H9 (cell line): Measurements from ENCODE around the gene OTX1. TPM values are rescaled to one million over a fixed set of nuclear protein-coding genes. Genes with fewer than 3 reads are reported as not detected.

ENCODE experiments used
- DNase-seq: peaks from one replicate; pipeline ENCODE4 v3.0.0-alpha.2; 2017
- H2AFZ ChIP-seq: one replicate; pipeline ENCODE4 v1.6.1; 2013; ENCODE audit warnings: mild to moderate bottlenecking, low read length, control low read depth, moderate library complexity
- H2AK5ac ChIP-seq: 2 replicates; pipeline ENCODE4 v1.6.1; 2013; ENCODE audit warnings: low read length, control low read depth, mixed read lengths; ENCODE audit not compliant: insufficient read length
- H2BK120ac ChIP-seq: one replicate; pipeline ENCODE4 v1.6.1; 2013; ENCODE audit warnings: low read depth, mild to moderate bottlenecking, low read length, control low read depth, inconsistent platforms; ENCODE audit not compliant: poor library complexity, severe bottlenecking
- H2BK12ac ChIP-seq: 2 replicates; pipeline ENCODE4 v1.6.1; 2013; ENCODE audit warnings: low read length, control low read depth, mixed read lengths, low read depth; ENCODE audit not compliant: insufficient read length
- H2BK15ac ChIP-seq: 2 replicates; pipeline ENCODE4 v1.6.1; 2013; ENCODE audit warnings: low read depth, low read length, control low read depth
- H2BK20ac ChIP-seq: one replicate; pipeline ENCODE4 v1.6.1; 2013; ENCODE audit warnings: low read depth, mild to moderate bottlenecking, low read length, control low read depth, inconsistent platforms; ENCODE audit not compliant: poor library complexity, severe bottlenecking
- H2BK5ac ChIP-seq: 2 replicates; pipeline ENCODE4 v1.6.1; 2013; ENCODE audit warnings: low read length, control low read depth, mixed read lengths; ENCODE audit not compliant: insufficient read length
- H3K14ac ChIP-seq: 2 replicates; pipeline ENCODE4 v1.6.1; 2013; ENCODE audit warnings: low read length, control low read depth; ENCODE audit not compliant: insufficient read depth
- H3K18ac ChIP-seq: 2 replicates; pipeline ENCODE4 v1.6.1; 2013; ENCODE audit warnings: low read depth, mild to moderate bottlenecking, mixed read lengths, low read length, control low read depth; ENCODE audit not compliant: insufficient read length
- H3K23ac ChIP-seq: 2 replicates; pipeline ENCODE4 v1.6.1; 2013; ENCODE audit warnings: low read length, control low read depth, mixed read lengths, low read depth; ENCODE audit not compliant: insufficient read length
- H3K23me2 ChIP-seq: 2 replicates; pipeline ENCODE4 v1.6.1; 2013; ENCODE audit warnings: low read depth, mild to moderate bottlenecking, mixed read lengths, low read length, control low read depth; ENCODE audit not compliant: insufficient read length, poor library complexity, severe bottlenecking
- H3K27ac ChIP-seq: 2 replicates; pipeline ENCODE4 v1.5.1; 2013; ENCODE audit warnings: low read length, control low read depth, mixed read lengths, low read depth; ENCODE audit not compliant: insufficient read length
- H3K27me3 ChIP-seq: 2 replicates; pipeline ENCODE4 v1.6.1; 2013; ENCODE audit warnings: low read length, control low read depth, inconsistent platforms; ENCODE audit not compliant: insufficient read depth
- H3K4ac ChIP-seq: 2 replicates; pipeline ENCODE4 v1.6.1; 2013; ENCODE audit warnings: low read depth, mild to moderate bottlenecking, control low read depth, inconsistent platforms, low read length, moderate library complexity
- H3K4me1 ChIP-seq: 2 replicates; pipeline ENCODE4 v1.6.1; 2013; ENCODE audit warnings: low read length, control low read depth, inconsistent platforms; ENCODE audit not compliant: insufficient read depth
- H3K4me2 ChIP-seq: 2 replicates; pipeline ENCODE4 v1.6.1; 2013; ENCODE audit warnings: low read length, control low read depth, mixed read lengths; ENCODE audit not compliant: insufficient read length, insufficient read depth
- H3K56ac ChIP-seq: 2 replicates; pipeline ENCODE4 v1.6.1; 2013; ENCODE audit warnings: low read depth, mild to moderate bottlenecking, mixed read lengths, low read length, control low read depth; ENCODE audit not compliant: insufficient read length
- H3K79me1 ChIP-seq: 2 replicates; pipeline ENCODE4 v1.6.1; 2013; ENCODE audit warnings: low read depth, mild to moderate bottlenecking, moderate library complexity, low read length, control low read depth, inconsistent platforms; ENCODE audit not compliant: insufficient read depth, poor library complexity, severe bottlenecking
- H3K79me2 ChIP-seq: 2 replicates; pipeline ENCODE4 v1.6.1; 2013; ENCODE audit warnings: low read length, control low read depth, inconsistent platforms; ENCODE audit not compliant: insufficient read depth
- H3K9ac ChIP-seq: 2 replicates; pipeline ENCODE4 v1.6.1; 2013; ENCODE audit warnings: low read length, control low read depth, mixed read lengths; ENCODE audit not compliant: insufficient read length; ENCODE audit errors: extremely low read depth
- H3K9me3 ChIP-seq: one replicate; pipeline ENCODE4 v1.6.1; 2013; ENCODE audit warnings: low read depth, low read length, inconsistent platforms; ENCODE audit not compliant: control insufficient read depth
- H3T11ph ChIP-seq: one replicate; pipeline ENCODE4 v1.6.1; 2013; ENCODE audit warnings: mild to moderate bottlenecking, low read length, control low read depth, inconsistent platforms
- H4K20me1 ChIP-seq: one replicate; pipeline ENCODE4 v1.6.1; 2013; ENCODE audit not compliant: control insufficient read depth, insufficient read length, insufficient read depth
- H4K5ac ChIP-seq: 2 replicates; pipeline ENCODE4 v1.6.1; 2013; ENCODE audit warnings: low read depth, mild to moderate bottlenecking, mixed read lengths, low read length, control low read depth; ENCODE audit not compliant: insufficient read length
- H4K8ac ChIP-seq: replicated peaks from 2 replicates; pipeline ENCODE4 v1.6.1; 2013; ENCODE audit warnings: low read length, control low read depth, mixed read lengths, low read depth; ENCODE audit not compliant: insufficient read length
- H4K91ac ChIP-seq: 2 replicates; pipeline ENCODE4 v1.6.1; 2013; ENCODE audit warnings: low read depth, mild to moderate bottlenecking, moderate library complexity, mixed read lengths, low read length, control low read depth; ENCODE audit not compliant: insufficient read length
- H3K27ac Mint-ChIP-seq, 3 experiments: 2 replicates in 2 of 3; 3 replicates in 1 of 3; pipeline ENCODE4 v1.8.0; 2020 to 2021; ENCODE audit warnings: mixed read lengths in 3 of 3, mild to moderate bottlenecking in 1 of 3, moderate library complexity in 1 of 3
- H3K27me3 Mint-ChIP-seq: 2 replicates; pipeline ENCODE4 v1.8.0; 2021; ENCODE audit warnings: low read depth, mild to moderate bottlenecking, moderate library complexity, mixed read lengths
- H3K36me3 Mint-ChIP-seq, 3 experiments: 2 replicates in 2 of 3; 3 replicates in 1 of 3; pipeline ENCODE4 v1.8.0; 2020 to 2021; ENCODE audit warnings: low read depth in 3 of 3, mixed read lengths in 3 of 3; ENCODE audit not compliant: insufficient read depth in 1 of 3
- H3K4me1 Mint-ChIP-seq, 2 experiments: 2 replicates each; pipeline ENCODE4 v1.8.0; 2020; ENCODE audit warnings: mixed read lengths in 2 of 2
- H3K4me3 Mint-ChIP-seq, 2 experiments: 2 replicates in 1 of 2; 3 replicates in 1 of 2; pipeline ENCODE4 v1.8.0; 2020 to 2021; ENCODE audit warnings: mild to moderate bottlenecking in 2 of 2, mixed read lengths in 2 of 2, moderate library complexity in 1 of 2
- H3K9me3 Mint-ChIP-seq, 2 experiments: 2 replicates in 1 of 2; 3 replicates in 1 of 2; pipeline ENCODE4 v1.8.0; 2020; ENCODE audit warnings: mild to moderate bottlenecking in 2 of 2, mixed read lengths in 2 of 2, moderate library complexity in 1 of 2
- WGBS: extraction: QIAGEN DNeasy Blood & Tissue Kit; methylation state at CpG from one replicate; pipeline ENCODE4 v1.1.7; 2013; ENCODE audit warnings: missing lambda C conversion rate, low lambda C conversion rate, mixed read lengths; ENCODE audit not compliant: insufficient read length; ENCODE audit errors: extremely low coverage; 5-methylcytosine and 5-hydroxymethylcytosine counted together
- total RNA-seq: library from RNA; stranded (reverse); gene quantifications from 2 replicates; pipeline ENCODE4 v1.2.1, GENCODE V29; 2021
- TF ChIP-seq, protein P1 (sequence below): fragments of 200-600 bp; sonication (generic); conservative IDR thresholded peaks from 3 replicates; pipeline ENCODE4 v1.8.0; 2021; ENCODE audit warnings: antibody characterized with exemption, mild to moderate bottlenecking

OTX1 gene
- total RNA-seq, 1 experiment from 2014 or later, result 0.13 TPM

DNA sequence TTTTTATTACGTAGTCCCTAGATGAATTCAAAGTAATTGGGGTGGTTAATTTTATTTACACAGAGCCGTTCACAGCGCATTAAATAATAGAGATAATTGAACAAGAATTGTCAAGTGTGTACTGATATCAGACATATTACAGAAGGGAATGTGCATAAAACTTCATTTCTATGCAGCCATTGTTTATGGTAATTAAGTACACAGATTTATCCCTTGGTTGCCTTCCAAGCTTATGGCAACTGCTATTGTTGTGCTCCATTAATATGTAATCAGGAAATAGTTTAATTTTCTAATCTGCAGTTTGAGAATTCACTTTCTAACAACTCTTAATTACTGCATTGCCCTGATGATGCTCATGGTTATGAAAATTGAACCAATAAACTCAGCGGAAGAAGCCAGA is 47.3 kb upstream of the OTX1 start:
- Histone ChIP-seq H3K14ac (no peak overlapping the region), H3K4me2 (no peak overlapping the region), H2BK5ac (no peak overlapping the region), H3K4me1 (no peaks in the 10 kb centered on the region), H3K9me3 (no peaks in the 10 kb centered on the region), H3K4ac (no peak overlapping the region), H3K23me2 (no peaks in the 10 kb centered on the region), H2BK120ac (no peak overlapping the region), H2BK20ac (no peak overlapping the region), H2AFZ (no peak overlapping the region), H3T11ph (no peak overlapping the region), H4K5ac (no peak overlapping the region), H3K56ac (no peak overlapping the region), H3K27ac (no peak overlapping the region), H3K79me1 (no peaks in the 10 kb centered on the region), H3K23ac (no peak overlapping the region), H3K9ac (no peak overlapping the region), H3K18ac (no peak overlapping the region), H3K27me3 (no peaks in the 10 kb centered on the region), H3K79me2 (no peaks in the 10 kb centered on the region), H4K91ac (no peak overlapping the region), H2BK12ac (no peak overlapping the region), H2BK15ac (no peak overlapping the region), H4K8ac (no peak overlapping the region), H2AK5ac (no peak overlapping the region), H4K20me1 (no peaks in the 10 kb centered on the region)
- peaks cover 16 to 20% of the 10 kb centered on the region in 2 experiments for H3K4me1 Mint-ChIP-seq
- WGBS, result no CpG with 5 or more reads among the region's 4 CpGs
- no peak overlapping the region for H3K4me3 Mint-ChIP-seq
- no peak for DNase-seq
- H3K27ac Mint-ChIP-seq, result no peak overlapping the region
- TF ChIP-seq, protein P1, sequence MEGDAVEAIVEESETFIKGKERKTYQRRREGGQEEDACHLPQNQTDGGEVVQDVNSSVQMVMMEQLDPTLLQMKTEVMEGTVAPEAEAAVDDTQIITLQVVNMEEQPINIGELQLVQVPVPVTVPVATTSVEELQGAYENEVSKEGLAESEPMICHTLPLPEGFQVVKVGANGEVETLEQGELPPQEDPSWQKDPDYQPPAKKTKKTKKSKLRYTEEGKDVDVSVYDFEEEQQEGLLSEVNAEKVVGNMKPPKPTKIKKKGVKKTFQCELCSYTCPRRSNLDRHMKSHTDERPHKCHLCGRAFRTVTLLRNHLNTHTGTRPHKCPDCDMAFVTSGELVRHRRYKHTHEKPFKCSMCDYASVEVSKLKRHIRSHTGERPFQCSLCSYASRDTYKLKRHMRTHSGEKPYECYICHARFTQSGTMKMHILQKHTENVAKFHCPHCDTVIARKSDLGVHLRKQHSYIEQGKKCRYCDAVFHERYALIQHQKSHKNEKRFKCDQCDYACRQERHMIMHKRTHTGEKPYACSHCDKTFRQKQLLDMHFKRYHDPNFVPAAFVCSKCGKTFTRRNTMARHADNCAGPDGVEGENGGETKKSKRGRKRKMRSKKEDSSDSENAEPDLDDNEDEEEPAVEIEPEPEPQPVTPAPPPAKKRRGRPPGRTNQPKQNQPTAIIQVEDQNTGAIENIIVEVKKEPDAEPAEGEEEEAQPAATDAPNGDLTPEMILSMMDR, result no peak
- no peaks in the 10 kb centered on the region for H3K27me3 Mint-ChIP-seq
- no peaks in the 10 kb centered on the region for H3K9me3 Mint-ChIP-seq
- peaks cover 0 to 4% (median 3%) of the 10 kb centered on the region in 3 experiments; a peak in 2 of 7 replicates for H3K36me3 Mint-ChIP-seq
